NCI-H1436 (cell line): Measurements from ENCODE around the gene RFTN1.
"Not testable (repeated sequence)": the region's sequence is repeated elsewhere in the genome, so short reads cannot be mapped to it uniquely, and the experiment has no call there.

Experiments
- DNase-seq: peaks from one replicate; lab custom pipeline; 2025; lab: John Stamatoyannopoulos, UW

Gene RFTN1

DNA sequence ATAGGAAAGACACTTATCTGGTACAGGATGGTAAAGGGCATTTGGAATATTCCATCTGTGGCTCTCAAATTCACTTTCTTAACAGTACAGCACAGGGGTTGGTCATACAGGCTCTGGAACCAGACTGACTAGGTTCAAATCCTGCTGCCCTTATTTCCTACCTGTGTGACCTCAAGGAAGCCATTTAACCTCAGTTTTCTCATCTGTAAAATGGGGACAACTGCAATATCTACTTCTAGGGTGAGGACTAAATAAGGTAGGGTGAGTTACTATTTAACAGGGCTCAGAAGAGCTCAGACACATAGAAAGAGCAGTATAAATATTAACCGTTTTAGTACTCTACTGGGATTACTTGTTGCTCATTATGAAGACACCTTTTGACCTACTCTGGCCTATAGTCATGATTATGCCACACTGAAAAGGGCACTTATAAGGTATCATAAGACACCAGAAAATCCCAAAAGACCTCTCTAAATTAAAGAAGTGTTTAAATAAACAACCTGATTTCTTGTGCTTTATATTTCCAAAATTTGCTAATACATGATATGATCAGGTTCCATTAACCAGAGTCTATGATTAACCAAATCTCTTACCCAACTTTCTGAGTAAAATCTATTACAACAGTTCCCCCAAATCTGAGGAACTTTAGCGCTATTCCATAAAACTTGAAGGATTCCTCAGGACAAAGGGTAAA lies 6.5 kb downstream of the RFTN1 start:
- no peak for DNase-seq

DNA sequence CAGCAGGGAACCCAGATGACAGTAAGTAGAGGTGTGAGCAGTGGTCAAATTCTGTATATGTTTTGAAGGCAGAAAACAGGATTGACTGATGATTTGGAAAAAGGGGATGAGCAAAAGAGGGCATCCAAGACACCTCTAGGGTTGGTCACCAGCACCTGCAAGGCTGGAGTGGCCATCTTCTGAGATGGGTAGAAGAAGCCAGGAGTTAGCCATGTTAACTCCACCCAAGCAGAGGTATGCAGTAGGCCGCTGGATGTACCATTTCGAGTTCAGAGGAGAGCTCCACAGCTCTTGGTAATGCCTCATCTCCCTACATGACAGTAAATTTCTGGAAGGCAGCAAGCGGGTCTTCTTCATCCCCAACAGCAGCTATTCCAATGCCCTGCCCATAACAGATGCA lies 7.0 kb downstream of the RFTN1 start:
- DNase-seq = no peak

DNA sequence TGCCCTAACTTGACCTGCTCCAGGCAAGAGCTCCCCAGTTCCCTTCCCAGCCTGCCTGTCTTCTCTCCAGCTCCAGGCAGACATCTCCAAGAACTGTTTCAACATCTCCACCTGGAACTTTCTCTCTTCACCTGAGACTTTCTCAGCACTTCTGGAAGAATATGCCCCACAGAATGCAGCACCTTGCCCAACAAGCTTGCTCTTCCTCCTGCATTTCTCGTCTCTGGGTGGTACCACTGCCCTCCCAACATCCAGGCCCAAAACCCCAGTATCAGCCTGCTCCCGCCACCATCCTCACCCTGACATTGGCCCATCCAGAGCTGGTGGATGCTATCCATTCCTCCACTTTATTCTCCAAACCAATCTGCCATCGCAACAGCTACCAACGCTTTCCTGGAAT lies 8.8 kb downstream of the RFTN1 start:
- DNase-seq = no peak

DNA sequence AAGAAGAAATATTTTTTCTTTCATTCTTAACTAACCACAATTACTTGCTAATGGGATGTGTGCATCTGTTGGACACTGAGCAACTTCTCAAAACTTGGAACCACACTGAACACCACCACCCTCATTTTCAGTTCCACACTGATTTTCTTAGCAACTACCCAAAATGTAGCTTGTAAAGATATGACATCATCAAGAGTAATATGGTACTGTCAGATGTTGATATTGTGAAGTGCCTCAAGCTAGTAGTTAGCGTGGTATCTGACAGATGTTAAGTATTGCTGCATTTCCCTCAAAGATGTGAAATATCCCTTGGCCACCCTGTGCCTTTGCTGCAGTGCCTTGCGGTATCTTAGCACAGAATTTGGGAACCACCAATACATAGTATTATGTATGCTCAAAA lies 9.3 kb downstream of the RFTN1 start:
- DNase-seq = no peak

DNA sequence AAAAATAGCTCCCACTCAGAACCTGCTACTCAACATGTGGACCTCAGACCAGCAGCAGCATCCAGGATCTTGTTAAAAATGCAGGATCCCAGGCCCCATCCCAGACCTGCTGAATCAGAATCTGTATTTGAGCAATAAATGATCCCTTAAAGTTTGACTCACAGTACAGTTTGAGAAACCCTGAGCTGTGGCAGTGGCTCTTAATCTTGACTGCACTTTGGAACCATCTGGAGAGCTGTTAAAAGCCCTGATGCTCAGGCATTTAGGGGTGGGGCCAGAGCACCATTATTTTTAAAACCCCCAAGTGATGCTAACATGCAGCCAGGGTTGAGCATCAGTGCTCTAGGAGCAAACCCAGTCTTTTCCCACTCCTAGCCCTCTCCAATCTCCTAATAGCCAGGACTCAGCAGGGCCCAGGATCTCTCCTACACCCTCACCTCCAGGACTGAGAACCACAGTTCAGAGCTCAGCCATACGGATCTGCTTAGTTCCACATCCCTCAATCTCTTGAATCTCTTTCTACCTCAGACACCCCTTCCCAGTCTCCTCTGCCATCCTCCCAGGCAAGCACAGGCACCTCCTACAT lies 10.2 kb downstream of the RFTN1 start:
- DNase-seq = no peak

DNA sequence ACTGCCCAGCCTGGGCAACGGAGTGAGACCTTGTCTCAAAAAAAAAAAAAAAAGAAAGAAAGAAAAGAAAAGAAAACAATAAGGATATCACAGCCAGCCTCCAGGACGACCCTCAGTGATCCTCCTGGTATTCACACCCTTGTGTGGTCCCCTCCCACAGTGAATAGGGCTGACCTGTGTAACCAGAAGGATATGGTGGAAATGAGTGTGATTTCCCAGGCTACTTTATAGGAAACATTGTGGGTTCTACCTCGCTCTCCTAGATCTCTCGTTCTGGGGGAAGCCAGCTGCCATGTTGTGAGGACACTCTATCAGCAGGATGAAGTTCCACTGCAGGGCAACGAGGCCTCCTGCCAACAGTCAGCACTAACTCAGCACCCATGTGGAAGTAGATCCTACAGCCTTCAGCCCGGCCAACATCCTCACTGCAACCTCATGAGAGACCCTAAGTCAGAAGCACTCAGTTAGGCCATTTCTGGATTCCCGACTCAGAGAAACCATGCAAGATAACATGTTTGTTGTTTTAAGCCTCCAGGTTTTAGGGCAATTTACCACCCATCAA lies 11.1 kb downstream of the RFTN1 start:
- DNase-seq = no peak

DNA sequence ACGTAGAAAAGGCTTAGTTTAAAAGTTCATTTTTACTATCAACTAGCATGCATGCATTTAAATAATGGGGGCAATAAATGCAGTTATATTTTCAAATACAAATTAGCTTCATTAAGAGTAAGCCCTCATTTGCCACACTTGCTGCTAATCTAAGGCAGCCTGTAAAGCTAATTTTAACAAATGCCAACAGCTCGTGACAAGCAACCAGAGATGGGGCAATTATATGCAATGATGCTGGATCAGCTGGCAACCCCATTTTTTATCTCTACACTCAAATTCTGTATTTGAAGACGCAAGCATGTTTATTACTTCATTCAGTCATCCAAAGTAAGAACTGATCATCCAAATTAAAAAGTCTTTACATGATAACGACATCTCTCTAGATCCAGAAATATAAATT lies 12.1 kb downstream of the RFTN1 start:
- no peak for DNase-seq

DNA sequence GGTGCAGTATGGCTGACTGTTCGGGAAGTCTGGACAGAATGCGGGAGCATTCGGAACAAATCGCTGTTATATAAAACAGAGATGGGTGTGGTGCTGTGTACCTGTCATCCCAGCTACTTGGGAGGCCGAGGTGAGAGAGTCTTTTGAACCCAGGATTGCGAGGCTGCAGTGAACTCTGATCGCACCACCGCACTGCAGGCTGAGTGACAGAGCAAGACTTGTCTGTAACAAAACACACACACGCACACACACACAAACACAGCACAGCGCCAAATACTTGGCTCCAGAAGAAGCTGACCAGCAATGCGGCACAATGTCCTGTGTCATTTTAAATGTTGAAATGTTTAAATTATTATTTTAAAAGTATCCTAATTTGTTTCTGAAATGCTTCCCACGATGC lies 12.6 kb downstream of the RFTN1 start:
- no peak for DNase-seq

DNA sequence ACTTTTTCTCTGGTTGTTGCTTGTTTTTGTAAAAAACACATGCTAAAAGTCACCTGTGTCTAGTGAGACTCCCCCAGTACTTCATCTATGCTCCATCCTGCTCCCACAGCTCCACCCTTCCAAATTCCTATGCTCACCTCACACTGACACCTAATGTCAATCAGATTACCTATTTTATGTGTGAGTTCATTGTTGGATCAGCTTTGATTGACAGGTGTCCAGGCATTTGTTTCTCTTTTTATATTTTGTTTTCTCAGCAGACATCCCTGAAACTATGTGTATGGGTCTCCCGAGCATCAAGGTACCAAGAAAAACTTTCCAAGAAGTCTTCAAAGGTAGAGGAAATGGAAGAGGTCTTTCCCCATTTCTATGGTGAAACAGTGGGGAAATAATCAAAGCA lies 13.4 kb downstream of the RFTN1 start:
- DNase-seq = no peak

DNA sequence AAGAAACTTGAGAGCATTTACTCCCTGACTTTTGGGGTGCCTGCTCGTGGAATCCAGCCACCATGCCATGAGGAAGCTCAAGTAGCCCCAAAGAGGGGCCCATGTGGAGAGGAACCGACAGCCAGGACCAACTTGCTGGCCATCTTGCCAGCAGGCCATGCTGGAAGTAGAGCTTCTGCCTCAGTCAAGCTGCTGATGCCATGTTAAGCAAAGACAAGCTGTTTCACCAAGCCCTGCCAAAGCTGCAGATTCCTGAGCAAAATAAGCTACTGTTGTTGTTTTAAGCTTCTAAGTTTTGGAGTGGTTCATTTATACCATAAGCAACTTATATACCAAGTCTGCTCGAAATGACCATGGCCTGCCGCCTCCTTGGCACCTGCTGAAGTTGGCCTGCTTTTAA lies 14.1 kb downstream of the RFTN1 start:
- DNase-seq = no peak

DNA sequence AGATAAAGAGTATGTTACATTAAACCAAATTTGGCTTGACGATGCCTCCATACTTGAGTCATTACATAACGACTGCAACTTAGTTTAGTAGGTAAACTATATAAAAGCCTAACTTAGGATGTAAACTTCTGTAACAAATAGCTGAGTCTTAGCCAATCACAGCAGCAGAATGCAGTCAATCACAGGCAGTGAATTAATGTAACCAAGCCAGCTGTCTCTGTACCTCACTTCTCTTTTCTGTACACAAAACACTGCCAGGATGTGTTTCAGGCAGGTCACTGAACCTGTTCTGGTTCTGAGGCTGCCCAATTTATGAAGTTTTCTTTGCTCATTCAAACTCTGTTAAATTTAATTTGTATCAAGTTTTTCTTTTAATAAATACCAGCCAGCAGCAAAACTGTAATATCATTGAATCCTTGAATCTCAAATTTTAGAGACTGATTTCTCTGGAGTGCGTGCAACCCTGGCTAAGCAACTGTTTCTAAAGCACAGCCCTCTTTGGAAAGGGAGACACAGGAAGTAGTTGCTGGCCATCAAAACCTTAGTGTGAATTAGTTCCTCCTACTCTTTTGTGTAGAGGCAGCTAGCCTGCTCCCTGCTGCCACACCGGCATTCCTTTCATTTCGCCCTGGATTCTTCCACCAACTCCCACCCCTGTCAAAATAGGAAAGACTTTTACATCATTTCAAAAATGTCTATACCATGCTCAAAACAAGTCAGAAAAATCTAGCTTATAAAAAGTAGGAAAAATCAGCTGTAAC lies 15.2 kb downstream of the RFTN1 start:
- DNase-seq = no peak

DNA sequence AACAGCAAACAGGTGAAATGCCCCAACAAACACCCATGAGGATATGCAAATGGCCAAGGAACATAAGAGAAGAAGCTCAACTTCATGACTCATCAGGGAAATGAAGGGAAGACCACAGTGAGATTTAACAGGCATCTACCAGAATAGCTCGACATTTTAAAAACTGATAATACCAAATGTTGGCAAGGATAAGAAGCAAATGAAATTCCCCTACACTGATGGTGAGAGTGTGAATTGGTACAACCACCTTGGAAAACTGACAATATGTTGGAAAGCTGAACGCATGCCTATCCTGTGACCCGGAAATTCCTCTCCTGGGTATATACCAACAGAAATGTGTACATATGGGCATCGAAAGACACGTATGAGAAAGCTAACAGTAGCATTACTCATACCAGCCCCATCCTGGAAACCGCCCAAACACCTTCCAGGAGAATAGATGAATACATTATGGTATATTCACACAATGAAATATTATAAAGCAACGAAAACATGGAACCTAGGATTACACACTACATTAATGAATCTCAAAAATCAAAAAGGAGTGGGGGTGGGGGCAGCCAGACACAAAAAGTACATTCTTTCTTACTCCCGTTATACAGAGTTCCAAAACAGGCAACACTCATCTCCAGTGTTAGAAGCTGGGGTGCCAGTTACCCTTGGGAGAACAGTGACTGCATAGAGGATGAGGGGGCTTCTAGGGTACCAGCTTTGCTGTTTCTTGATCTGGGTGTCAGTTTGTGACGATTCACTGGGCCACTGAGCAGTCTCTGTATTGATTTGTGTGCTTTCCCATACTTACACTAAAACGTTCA lies 16.9 kb downstream of the RFTN1 start:
- no peak for DNase-seq

DNA sequence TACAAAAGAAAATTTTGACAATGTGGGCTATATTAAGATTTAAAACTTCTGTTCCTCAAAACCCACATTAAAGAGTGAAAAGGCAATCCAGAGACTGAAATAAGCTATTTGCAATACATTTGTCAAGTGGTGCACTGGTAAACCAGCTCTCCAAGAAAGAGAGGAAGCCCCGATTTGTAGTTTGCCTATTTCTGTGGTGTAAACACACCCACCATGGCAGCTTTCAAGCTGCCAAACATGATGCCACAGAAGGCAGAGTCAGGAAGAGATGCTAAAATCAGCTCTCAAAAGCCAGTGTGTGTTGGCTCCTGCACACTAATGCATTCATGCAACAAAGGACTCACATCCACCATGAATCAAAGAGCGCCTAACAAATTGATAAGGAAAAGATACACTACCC lies 17.5 kb downstream of the RFTN1 start:
- no peak for DNase-seq

DNA sequence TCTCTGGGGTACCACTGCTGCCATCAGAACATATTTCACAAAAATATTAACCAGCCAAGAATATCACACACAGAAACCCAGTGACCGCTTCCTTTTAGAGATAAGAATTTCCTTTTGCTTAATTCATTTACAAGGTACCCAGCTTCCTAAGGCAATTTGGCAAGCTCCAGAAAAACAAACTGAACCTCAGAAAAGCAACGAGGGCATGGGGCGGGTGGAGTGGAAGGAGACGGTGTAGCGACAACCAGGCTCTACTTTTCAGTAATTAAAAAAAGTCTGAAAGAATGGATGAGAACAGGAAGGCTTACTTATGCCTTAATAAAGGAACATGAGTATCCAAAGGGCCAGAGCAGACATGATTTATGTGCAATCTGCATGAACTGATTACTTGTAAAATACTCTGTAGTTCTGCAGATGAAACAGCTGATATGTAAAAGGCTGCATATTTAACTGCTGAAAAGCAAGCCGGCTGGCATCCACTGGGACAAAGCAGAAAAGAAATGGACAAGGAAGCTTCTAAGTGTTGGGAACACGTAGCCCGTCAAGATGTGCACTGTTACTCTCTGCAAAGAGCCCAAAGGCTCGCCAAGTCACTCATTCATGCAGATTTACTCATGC lies 18.6 kb downstream of the RFTN1 start:
- DNase-seq = no peak

DNA sequence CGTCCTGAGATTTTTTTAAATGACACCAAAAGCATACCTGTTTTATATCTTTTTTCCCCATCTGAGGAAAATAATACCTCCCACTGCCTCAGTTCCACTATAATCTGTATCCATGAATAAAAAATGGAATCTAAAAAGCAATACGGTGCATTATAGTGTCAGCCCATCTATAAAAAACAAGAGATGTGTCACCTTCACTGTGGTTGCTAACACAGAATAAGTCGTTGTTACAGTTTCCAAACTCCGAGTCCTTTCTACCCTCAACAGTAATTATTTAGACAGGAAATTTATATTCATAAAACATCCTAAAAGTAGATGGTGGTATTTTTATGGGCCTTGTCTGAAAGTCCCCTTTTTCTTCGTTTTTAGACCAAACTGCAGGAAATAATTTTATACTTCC lies 19.4 kb downstream of the RFTN1 start:
- DNase-seq = no peak

DNA sequence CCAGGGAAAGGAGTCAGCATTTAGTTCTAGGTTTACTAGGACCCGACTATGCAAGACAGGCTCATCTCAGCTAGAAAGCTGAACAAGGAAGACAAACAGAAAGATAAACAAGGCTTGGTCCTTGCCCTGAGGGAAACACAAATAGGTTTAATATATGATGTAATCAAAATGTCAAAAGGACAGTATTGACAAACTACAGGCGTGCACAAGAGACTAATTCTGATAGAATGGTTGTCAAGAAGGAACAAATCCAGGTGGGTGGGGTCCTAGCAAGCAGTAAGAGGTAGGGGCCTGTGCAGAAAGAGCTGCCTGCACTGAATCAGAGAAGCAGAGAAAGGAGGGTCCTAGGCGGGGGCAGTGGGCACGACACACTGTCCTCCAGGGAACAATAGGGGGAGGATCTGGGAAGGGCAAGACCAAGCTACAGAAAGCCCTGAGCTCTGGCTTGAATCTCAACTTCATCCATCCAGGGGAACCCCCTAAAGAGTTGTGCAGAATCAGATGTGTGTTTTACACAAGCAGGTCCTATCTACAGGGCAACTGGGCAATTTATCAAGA lies 23.4 kb downstream of the RFTN1 start:
- no peak for DNase-seq

DNA sequence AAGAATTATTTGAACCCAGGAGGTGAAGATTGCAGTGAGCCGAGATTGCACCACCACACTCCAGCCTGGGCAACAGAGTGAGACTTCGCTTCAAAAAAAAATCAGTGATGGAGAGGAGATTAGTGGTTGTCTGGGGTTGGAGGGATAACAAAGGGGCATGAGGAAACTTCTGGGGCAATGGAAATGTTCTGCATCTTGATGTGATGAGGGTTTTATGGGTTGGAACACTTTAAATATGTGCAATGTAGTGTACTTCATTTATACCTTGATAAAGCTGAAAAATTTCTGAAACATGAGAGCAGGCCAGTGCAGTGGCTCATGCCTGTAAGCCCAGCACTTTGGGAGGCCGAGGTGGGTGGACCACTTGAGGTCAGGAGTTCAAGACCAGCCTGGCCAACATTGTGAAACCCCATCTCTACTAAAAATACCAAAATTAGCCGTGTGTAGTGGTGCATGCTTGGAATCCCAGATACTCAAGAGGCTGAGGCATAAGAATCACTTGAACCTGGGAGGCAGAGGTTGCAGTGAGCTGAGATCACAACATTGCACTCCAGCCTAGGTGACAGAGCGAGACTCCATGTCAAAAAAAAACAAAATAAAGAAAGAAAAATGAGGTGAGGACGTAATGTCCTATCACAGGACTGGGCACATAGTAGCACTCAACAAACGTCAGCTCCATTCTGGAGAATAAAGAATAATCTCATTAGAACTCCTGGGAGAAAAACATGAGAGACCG lies 24.0 kb downstream of the RFTN1 start:
- DNase-seq = not testable (repeated sequence)

DNA sequence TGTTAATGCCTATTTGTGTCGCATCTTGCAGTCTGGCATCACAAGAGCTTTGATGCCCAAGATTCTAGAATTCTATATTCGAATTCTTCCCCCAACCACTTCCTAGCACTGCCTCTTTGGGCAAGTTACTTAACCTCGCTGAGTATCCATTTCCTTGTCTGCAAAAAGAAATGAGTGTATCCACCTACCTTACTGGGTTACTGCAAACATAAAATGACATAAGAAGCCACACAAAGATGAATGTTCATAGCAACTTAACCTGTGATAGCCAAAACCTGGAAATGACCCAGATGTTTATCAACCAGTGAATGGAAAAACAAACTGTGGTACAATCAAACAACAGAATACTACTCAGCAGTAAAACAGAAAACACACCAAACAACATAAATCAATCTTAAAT lies 24.9 kb downstream of the RFTN1 start:
- DNase-seq = no peak

DNA sequence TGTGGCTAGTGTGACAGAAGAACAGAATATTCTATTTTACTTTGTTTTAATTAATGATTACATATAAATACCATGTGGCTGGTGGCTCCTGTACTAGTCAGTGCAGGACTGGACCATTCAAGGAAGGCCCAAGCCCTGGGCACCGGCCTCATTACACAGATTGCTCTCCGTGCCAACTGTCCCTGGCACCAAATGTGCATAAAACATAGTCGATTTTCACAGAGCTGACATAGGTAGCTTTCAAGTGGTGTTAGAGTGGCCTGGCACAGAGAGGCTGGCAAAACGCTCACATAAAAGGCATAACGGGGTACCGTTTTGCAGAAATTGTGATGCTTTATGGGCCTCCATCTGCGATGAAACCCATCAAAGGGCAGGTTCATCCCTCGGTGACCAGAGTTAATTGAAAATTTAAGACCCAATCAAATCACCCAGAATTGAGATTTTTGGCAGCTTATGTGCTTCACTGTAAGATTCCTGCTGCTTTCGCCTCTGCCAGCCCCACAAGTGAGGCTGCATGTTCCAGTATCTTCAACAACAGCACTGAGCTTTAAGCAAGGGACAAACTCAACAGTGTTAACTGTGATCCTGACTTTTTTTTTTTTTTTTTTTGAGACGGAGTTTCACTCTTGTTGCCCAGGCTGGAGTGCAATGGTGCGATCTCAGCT lies 25.9 kb downstream of the RFTN1 start:
- no peak for DNase-seq

DNA sequence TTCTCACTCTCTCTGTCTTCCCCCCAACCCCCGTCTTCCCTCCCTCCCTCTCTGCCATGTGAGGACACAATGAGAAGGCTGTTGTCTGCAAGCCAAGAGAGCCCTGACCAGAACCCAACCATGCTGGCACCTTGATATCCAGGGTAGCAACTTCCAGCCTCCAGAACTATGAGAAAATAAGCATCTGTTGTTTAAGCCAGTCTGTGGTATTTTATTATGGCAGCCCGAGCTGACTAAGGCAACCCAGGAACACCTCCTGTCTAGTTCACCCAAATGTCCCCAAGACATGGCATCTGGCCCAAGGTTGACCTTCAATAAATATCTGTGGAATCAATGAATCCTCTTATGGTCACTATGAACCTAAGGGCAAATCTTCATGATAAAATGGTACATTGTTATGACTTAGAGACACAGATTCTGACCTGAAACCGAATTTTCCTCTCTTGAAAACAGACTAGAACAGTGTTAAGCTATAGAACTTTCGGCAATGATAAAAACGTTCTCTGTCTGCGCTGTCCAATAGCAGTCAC lies 26.5 kb downstream of the RFTN1 start:
- DNase-seq = no peak
